Retinal pigment epithelial cell (primary cell): ENCODE data around the gene MAD1L1.

ENCODE experiments used
- DNase-seq: peaks from one replicate; pipeline ENCODE4 v3.0.0-alpha.2; 2010; ENCODE audit warnings: low read depth
- H3K4me3 ChIP-seq: 2 replicates; pipeline ENCODE4 v1.5.1; 2011; ENCODE audit warnings: mild to moderate bottlenecking, low read length, control low read depth, moderate library complexity
- TF ChIP-seq, protein P1 (sequence below): conservative IDR thresholded peaks from 2 replicates; pipeline ENCODE4 v1.5.1; 2011; ENCODE audit warnings: low read depth, low read length, control low read depth, inconsistent platforms

MAD1L1 gene

GRCh38 chr7:2053395-2053794 is 179.3 kb downstream of the MAD1L1 start:
- TF ChIP-seq, protein P1, sequence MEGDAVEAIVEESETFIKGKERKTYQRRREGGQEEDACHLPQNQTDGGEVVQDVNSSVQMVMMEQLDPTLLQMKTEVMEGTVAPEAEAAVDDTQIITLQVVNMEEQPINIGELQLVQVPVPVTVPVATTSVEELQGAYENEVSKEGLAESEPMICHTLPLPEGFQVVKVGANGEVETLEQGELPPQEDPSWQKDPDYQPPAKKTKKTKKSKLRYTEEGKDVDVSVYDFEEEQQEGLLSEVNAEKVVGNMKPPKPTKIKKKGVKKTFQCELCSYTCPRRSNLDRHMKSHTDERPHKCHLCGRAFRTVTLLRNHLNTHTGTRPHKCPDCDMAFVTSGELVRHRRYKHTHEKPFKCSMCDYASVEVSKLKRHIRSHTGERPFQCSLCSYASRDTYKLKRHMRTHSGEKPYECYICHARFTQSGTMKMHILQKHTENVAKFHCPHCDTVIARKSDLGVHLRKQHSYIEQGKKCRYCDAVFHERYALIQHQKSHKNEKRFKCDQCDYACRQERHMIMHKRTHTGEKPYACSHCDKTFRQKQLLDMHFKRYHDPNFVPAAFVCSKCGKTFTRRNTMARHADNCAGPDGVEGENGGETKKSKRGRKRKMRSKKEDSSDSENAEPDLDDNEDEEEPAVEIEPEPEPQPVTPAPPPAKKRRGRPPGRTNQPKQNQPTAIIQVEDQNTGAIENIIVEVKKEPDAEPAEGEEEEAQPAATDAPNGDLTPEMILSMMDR: no peak
- no peak for DNase-seq
- H3K4me3 ChIP-seq: no peak overlapping the region

DNA sequence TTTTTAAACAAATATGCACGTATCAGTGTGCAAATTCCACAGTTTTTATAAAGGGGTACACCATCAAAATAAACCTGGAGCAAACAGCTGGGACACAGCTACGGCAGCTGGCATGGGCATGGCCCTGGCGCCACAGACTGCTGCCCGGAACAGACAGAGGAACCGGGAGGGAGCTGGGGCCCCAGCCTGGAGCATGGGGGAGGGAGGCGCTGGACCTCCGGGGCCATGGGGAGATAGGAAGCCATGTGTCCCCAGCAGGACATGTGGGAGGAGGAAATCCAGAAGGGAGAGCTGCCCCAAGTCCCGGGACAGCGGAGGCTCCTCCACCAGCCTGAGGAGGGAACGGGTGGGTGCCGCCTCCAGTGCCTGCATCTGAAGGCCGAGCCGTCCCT is 180.1 kb downstream of the MAD1L1 start:
- no peak for DNase-seq
- TF ChIP-seq, protein P1: no peak
- H3K4me3 ChIP-seq: no peak overlapping the region

GRCh38 chr7:2051707-2052656 is 180.8 kb downstream of the MAD1L1 start:
- no peak overlapping the region for H3K4me3 ChIP-seq
- TF ChIP-seq, protein P1: no peak
- DNase-seq: no peak

DNA sequence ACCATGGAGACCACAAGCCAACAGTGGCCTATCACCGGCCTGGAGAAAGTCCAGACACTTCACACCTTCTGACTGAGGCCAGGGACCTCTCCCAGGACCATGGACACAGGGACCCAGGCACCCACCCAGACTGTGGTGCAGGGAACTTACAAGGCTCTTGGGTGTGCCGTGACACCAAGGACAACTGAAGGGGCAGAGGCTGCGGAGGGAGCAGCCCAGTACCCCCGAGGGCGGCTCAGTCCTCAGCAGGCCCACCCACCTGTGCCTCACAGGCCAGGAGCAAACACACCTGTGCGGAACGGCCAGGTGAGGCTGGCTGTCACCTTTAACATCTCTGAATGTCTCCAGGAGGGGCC is 182.3 kb downstream of the MAD1L1 start:
- DNase-seq: no peak
- H3K4me3 ChIP-seq: no peak overlapping the region
- TF ChIP-seq, protein P1: no peak

- no peak overlapping the region for H3K4me3 ChIP-seq
- TF ChIP-seq, protein P1: no peak
- no peak for DNase-seq
These were observed 182.8 kb downstream of the MAD1L1 start for GRCh38 chr7:2049782-2050510.

DNA sequence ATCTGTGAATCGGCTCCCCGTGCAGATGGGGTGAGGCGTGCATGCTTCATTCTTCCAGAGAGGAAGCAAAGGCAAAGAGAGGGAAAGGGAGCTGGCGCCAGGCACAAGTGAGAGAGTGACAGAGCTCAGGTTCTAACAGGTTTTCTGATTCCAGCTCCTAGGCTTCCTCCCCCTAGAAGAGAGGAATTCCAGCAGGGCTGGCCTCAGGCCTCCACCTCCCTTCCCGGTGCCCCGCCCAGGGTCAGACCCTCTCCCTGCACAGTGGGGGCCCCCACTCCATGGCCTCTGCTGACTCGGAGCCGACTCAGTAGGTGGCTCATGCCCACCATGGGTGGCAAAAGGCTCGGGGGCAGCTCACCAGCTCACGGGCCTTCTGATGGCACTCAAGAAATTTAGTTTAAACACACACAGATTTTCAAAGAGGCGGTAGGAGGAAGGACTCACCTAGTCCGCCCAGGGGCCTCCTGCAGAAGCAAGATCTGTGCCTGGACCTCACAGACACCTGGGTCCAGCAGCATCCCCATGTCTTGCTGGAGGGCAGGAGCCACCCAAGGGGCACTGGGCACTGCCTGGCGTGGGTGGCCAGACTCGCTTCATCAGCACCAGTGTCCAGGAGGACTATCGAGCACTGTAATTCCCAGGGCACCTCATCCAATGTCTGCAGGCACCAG is 183.5 kb downstream of the MAD1L1 start:
- H3K4me3 ChIP-seq: no peak overlapping the region
- DNase-seq: no peak
- TF ChIP-seq, protein P1: no peak
